Stimulated activated naive CD4-positive, alpha-beta T cell (primary cell): Measurements from ENCODE around the gene USF3.
"Not testable (repeated sequence)": the region's sequence is repeated elsewhere in the genome, so short reads cannot be mapped to it uniquely, and the experiment has no call there.

ENCODE experiments used
- DNase-seq, 6 experiments: peaks; one replicate each; lab custom pipeline; 2025; lab: John Stamatoyannopoulos, UW

The USF3 gene

DNA sequence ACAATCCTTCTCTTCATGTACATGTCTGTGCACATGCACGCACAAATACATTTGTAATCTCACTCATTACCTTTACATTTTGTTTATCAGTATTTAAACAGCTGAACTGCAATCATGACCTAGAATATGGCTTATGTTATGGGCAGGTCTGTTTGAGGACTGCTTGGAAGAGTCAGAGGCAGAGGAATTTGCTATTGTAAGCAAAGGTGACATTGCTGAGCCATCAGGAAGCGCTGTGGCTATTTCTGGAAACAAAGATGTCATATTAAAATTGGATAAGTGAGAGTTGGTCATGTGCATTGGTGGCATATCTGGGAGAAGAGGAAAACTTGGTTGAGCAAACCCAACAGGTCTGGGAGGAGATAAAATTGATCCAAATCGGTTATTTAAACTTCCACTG, 41.6 kb downstream of the USF3 start:
- DNase-seq: no peak

DNA sequence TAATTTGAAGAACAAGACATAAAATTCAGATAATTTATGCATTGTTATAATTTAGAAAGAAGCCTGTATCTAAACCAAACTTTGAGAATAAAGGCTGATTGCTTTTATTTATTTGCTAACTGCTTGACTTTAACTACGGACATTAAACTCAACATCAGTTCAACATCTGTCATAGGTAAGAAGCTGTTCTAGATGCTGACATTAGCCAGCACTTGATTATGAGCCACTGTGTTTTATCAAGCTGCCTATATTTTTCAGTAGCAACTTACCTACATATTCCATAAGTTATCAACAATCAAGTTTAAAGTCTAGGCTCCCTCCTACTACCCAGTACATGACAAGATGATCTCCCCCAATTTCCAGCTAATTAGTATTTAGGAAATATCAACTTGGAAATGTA, 42.1 kb downstream of the USF3 start:
- DNase-seq: no peak

DNA sequence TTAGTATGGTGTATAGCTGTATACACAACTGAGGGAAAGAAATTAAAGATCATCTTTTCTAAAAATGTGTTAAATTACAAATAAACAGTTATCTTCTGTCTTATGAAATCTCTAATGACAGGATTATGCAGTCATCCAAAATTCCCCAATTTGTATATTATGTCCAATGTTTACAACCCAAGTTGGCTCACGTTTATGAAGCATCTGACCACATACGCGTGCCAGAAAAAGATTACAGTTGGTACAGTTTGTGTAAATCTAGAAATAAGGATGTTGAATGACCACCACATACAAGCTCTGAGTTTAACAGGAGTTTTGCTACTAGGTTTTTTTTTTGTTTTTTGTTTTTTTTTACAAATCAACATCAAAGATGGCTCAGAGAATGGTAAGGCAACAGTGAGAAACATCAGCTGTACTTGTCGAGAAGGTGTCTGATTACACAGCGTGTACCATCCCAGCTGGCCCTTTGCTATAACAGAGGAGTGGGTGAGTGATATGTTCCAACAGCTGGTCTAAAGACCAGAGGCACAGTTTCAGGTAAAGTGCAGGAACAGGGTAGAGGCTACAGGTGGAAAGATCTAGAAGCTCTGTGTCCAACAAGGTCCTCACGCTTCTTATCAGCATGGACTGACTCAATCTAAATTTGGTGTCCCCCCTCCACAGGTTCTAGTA, 47.1 kb downstream of the USF3 start:
- DNase-seq: no peak

DNA sequence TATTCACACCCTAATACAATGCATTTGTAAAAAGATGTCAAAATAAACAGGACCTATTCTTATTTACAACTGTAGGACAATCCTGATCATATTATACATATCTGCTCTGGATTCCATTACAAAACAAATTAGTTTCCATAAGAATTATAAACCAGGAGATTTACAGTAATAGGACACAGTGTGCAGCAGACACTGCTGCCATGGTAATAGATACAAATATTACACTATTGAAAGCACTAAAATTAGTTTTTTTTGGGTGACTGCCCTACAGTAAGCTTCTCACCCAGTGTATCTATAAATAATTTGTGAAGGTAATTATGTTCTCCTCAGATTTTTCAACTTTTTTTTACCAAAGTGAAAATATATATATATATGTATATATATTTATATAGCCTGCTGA, 47.9 kb downstream of the USF3 start:
- no peak for DNase-seq

DNA sequence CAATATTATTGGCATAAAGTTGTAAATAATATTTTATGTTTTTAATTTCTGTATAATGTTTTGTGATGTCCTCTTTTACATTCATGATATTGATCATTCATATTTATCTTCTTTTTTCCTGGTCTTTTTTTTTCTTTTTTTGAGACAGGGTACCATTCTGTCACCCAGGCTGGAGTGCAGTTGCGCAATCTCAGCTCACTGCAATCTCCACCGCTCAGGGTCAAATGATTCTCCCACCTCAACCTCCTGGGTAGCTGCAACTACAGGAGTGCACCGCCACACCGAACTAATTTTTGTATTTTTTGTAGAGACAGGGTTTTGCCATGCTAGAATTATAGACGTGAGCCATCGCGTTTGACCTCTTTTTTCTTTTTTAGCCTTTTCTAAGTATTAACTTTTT, 52.9 kb downstream of the USF3 start:
- DNase-seq: no peak

DNA sequence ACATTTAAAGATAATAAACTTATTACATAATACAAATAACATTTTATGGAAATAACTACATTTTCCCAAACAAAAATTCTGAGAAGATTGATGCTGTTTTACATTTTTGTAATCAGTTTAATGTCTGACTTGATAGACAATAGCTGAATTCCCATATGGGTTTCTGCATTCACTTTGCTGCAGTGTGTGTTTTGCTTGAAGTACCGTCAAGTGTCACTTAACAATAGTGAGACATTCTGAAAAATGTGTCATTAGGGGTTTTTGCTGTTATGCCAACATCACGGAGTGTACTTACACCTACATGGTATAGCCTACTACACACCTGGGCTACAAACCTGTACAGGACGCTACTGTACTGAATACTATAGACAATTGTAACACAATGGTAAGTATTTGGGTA, 57.5 kb downstream of the USF3 start:
- DNase-seq: no peak

DNA sequence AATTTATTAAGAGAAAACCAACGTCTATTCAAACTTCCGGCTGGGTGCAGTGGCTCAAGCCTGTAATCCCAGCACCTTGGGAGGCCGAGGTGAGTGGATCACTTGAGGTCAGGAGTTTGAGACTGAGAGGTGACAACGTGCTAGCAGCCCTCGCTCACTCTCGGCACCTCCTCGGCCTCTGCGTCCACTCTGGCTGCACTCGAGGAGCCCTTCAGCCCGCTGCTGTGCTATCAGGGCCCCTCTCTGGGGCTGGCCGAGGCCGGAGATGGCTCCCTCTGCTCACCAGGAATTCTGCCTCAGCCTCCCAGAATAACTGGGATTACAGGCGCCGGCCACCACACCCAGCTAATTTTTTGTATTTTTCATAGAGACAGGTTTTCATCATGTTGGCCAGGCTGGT, 58.7 kb downstream of the USF3 start:
- no peak for DNase-seq

DNA sequence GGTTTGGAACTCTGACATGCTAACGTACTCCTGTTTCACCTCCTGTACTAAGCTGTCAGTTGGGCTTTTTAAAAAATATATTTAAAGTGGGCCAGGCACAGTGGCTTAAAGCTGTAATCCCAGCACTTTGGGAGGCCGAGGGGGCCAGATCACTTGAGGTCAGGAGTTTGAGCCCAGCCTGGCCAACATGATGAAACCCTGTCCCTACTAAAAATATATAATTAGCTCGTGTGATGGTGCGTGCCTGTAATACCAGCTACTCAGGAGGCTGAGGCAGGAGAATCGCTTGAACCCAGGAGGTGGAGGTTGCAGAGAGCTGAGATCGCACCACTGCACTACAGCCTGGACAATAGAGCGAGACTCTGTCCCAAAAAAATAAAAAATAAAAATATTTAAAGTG, 60.4 kb downstream of the USF3 start:
- not testable (repeated sequence) for DNase-seq

DNA sequence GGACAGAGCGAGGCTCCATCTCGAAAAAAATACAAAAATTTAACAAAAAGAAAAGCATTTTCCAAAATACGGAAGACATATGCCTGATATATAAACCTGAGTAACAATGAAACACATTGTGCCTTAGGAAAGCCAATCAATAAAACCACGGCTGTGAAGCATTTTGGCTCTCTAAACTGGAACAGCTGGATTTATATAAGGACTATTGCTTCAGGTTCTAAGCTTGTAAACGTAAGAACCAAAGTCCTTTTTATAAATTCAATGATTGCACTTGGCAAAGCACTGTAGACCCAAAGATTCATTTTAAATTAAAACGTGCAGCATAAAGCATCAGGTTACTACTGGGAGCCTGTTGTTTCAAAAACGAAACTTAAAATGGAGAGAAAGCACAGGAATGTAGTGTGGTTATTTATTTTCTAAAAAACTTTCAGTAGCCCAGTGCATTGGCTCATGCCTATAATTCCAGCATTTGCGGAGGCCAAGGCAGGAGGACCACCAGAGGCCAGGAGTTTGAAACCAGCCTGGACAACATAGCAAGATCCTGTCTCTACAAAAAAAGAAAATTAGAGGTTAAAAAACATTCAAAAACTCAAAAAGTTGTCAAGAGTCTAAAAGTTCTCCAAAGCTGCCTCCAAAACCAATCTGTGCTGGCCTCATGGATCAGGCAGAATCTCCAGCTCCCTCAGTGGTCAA, 61.5 kb downstream of the USF3 start:
- no peak for DNase-seq

DNA sequence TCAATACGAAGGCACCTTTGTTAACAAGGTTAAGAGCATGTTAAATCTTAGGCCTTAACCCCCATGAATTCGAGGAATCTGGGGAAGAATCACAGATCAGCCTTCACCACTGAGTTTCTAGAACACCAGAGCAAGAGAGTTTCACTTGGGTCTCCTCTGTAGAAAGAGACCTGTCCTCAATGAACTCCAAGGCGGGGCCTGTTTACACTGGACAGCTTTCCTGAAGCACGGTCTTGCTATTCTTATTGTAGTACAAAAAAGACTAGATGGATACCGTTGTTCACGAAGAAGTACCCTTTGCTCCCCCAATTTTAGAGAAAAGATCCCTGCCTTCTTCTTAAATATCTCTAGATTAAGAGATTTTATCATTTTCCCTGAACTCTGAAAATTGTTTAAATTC, 64.9 kb downstream of the USF3 start:
- DNase-seq: no peak

DNA sequence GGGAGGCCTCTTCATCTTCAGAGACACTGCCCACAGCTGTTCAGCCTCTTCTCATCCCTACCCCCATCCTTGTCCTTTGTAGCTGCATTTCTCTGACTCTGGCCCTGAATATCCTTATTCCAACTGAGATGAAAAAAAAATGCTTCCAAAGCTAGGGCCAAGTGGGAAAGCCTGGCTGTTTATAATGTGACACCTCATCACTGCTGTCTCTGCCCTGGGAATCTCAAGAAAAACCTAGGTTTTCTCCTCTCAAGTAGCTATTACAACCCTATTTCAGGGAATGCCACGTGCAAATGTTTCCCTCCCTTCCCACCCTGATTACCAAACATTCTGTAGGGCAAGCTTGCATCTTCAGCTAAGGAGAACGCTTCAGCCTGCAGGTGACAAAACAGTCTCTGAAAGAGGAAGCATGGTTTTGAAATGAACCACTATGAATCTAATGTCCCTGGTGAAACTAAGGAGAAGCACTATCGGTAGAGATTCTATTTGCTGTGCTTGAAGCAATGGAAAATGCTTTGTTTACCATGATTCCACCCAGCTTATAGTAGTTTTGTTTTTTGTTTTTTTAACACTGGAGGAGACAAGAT, 65.4 kb downstream of the USF3 start:
- no peak for DNase-seq

DNA sequence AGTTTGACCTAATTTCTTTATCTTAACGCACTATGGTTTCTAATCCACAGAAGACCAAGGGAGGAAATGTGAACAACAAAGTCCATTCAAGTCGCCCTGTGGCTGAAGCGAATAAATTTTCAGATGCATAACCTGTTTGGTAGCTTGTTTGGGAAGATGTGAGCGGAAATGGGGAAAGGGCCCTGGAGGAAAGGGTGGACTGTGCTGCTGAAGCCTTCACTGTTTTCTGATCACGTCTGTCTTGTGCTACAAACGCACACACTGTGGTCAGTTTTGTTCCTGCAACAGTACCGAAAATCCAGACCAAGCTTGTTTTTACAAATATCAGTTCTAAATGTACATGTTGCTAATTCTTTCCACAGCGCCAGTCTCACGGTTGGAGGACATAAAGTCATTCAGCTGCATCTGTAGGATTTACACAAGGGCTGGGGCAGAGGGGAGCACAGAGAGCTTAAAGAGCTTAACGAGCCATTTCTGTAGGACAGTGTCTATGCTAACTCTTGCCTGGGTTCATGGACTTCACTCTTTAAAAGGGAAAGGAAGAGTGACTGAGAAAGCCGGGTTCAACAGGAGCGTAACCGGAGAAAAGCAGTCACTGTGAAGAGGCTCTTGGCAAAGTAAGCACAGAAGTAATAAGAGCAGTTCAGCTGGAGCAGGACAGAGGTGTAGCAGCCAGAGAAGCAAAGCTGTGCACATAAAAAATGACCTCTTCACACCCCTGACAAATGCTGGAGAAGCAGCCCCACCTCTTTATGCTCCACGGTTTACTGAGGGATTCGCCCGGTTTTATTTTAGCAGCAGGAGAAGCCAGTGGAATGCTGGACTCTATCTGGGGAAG, 66.6 kb downstream of the USF3 start:
- no peak for DNase-seq

DNA sequence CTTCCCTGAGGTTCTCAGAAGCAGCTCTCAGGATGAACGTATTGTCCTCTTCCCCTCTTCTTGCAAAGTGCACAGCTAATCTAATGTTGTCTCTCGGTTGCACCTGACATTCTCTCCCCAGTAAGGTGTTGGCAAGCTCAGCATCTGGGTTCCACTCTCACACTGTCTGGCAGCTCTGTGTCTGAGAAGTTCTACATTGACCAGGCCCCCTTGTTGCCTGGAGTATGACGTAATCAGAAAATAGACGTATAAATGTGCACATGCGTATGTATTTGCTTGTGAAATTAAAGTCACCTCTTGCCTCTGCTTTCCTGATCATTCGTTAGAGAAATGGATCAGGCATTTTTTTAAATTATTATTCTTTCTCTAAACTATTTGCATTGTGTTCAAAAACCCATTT, 67.7 kb downstream of the USF3 start:
- no peak for DNase-seq

DNA sequence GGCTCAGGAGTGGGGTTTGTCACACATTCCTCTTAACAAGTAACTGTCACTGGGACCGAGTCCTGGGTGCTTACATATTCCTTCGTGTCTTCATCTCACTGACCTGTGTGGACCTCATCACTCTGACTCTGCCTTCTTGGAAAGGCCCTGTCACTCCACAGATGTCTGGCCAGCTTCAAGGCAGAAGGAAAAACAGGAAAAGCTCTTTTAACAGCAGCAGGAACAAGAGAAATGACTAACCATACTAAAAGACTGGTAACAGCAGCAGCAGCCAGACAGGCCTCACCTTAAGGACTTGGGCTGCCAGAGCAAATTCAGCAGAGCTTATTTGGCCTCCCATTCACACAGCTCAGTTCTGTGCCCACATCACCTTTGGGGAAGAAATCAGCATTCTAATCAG, 68.1 kb downstream of the USF3 start:
- no peak for DNase-seq

DNA sequence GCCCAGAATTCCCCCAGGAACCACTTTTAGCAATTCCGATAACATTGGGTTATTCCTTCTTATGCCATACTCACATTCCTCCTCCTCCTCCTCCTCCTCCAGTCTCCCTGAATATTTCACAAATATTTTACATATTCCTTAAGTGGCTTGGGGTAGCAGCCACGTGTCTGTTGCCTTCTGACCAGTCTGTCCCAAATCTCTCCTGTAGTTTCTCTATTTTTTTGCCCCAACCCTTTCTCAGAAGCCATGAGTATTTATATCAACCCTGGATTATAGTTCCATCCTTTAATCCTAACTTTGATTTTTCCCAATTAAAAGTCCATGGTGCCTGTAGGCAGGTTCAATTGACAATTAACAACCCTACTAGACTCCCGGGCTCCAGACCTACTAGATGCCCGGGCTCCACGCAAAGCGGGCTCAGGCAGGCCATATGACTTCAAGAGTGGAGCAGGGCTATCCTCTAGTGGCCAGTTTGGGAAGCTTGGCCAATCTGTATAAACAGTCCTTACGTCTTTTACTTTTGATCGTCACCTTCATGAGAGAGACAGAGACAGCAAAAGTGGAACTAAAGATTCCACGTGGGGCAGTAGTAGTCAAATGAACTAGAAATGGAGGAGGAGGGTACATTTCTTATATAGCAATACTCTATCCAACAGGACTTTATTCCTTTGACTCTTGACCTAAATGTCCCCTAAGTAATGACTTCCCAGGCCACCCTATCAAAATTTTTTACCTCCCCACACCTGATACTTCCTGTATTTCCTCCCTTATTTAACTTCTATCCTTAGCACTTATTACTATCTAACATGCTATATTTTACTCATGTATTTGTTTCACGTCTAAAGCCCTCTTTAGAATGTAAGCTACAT, 69.7 kb downstream of the USF3 start:
- no peak for DNase-seq

DNA sequence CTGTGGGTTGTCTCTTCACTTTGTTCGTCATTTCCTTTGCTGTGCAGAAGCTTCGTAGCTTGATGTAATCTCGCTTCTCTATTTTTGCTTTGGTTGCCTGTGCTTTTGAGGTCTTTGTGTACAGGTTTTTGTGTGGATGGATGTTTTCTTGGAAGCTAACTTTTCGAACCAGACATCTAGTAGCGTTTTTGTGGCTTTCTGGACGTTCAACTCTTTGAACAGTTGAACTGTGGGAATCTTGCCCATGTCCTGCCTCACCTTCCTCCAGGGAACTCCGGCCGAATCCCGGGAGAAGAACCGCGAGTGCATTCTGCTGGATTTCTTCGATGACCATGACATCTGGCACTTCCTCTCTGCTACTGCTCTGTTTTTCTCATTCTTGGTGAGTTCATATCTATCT, 70.6 kb downstream of the USF3 start:
- DNase-seq: no peak

DNA sequence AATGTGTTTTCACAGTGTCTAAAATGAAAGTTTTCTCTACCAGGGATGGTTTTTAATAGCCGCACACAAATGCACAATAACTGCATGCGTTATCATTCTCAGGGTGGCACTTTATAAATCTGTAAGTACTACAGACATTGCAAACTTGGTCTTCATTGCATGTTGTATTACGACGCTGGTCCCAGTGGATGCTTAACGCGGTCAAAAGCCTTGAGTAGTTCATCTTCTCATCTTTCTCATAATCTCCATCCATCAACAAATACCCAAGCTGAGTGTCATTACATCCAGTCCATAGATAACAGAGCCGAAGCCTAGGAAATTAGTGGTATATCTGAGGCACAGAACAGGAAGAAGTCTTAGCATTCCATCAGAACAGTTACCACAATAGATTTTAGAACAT, 72.6 kb downstream of the USF3 start:
- DNase-seq: no peak

DNA sequence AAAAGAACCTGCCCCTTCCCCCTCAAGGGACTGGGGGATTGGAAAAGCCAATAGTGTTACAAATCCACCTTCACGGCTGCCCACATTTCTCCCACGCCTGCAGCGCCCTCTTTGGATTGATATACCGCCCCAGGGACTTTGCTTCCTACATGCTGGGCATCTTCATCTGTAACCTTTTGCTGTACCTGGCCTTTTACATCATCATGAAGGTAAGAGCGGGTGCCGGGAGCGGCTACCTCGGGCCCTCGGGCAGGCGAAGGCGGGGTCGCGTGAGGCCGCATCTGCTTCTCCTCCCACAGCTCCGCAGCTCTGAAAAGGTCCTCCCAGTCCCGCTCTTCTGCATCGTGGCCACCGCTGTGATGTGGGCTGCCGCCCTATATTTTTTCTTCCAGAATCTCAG, 73.1 kb downstream of the USF3 start:
- DNase-seq: no peak

DNA sequence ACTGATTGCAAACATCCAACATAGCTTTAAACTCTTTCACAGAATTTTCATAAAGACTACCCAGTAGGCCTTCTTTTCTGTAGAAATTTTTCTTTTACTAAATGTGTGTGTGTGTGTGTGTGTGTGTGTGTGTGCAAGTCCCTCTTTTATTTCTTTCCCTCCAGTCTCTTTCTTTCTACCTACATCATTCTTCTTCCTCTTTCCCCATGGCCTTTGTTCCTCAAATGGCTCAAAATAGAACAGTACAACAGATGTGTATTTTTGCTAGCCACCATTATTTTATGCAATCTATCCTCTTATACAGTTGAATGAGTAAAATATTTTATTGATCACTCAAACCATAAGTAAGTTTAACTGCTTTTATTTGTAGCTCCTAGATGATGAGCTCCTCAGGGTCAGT, 76.4 kb downstream of the USF3 start:
- DNase-seq: no peak

DNA sequence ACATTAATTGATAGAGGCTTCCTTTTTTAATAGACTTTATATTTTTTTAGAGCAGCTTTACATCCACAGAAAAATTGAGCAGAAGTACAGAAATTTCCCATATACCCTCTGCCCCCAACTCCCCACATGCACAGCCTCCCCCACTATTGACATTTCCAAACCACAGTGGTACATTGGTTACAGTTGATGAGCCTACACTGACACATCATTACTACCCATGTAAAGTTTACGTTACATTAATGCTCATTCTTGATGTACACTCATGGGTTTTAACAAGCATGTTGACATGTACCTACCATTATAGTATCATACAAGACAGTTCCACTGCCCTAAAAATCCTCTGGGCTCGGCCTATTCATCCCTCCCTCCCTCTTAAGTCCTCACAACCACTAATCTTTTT, 78.7 kb downstream of the USF3 start:
- no peak for DNase-seq

DNA sequence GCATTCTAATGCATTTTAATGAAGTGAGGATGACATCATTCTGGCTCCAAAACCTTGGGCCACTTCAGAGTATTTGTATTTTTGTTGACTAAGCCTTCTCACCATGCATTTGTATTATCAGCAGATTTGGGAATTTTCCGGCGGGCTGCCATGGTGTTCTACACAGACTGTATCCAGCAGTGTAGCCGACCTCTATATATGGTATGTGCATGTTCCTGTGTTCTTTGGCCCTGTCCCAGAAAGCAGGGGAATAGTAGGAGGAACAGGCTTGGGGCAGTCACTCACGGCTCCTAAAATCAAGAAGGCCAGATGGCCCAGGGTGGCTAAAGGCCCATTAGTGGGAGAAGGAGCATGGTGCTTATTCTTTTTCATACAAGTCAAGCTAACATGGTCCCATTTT, 80.5 kb downstream of the USF3 start:
- DNase-seq: no peak

DNA sequence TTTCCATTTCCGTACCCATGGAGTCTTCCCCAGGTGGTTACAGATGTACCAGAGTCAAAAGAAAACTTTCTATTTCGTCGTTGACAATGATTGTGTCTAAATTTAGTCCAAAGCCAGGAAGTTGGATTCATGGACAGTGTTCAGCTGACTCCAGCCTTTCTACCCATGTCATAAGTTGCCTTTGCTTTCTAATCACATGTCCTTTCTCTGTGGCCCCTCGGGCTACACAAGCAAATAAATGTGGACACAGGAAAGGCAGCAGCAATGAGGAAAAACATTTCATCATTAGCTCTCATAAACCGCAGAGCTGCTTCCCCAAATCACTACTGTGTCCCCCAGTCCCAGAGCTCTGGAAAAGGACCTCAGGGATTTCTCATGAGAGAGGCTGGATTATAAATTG, 82.0 kb downstream of the USF3 start:
- DNase-seq: no peak
